SH-SY5Y (cell line): ENCODE results near the gene CDO1.

ENCODE experiments used
- GATA2 ChIP-seq: IDR thresholded peaks from 2 replicates; pipeline ENCODE4 v1.6.1; 2011; ENCODE audit warnings: mild to moderate bottlenecking, low read depth, low read length
- GATA3 ChIP-seq: IDR thresholded peaks from 2 replicates; pipeline ENCODE4 v1.6.1; 2011; ENCODE audit warnings: low read depth, mild to moderate bottlenecking, low read length, moderate library complexity

The CDO1 gene

GRCh38 chr5:115816226-115817081 lies at the start of gene CDO1:
CDO1 (minus strand) TSS chr5:115816659; CDS start chr5:115816397, 262 bp downstream.
- TF ChIP-seq GATA3 (no peak), GATA2 (peak; percentile 38)

- TF ChIP-seq GATA3 (no peak), GATA2 (no peak)
Observed at GRCh38 chr5:115859378-115859777, 42.9 kb upstream of the CDO1 start.

DNA sequence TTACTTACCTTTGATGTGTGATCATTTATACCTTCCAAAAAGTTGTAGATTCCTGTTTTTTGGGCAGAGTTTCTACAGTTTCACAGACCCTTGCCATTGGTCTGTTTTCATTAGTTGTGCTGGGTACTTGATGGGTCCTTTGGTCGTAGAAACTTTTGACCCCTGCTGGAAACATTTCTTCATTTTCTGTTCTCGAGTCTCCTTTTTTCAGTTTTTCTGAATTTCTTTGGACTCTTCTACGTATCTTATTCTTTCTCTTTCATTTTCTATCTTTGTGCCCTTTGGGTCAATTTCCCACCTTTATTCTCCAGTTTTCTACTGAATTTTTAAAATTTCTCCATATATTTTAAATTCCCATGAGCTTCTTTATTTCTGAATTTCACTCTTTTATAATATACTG lies 41.9 kb upstream of the CDO1 start:
- TF ChIP-seq GATA3 (no peak), GATA2 (no peak)

GRCh38 chr5:115857626-115858349 lies 41.3 kb upstream of the CDO1 start:
- no peak for TF ChIP-seq GATA3

DNA sequence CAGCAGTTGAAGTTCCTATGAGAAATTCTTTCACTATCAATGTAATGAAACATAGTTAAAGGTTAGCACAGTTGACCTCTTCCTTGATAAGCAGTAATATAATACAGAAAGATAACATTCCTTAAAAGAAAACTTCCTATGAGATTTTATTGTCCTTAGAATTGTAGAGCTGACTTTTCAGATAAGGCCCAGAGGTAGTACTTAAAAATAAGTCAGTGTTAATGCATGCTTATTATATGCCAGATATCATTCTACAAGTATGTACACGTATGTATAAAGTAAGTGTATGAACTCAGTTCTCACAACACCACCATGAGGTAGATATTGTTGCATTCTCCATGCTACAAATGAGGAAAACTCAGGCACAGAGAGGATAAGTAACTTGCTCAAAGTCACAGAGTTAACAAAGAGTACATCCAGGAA lies 40.6 kb upstream of the CDO1 start:
- TF ChIP-seq GATA3 (no peak), GATA2 (no peak)

DNA sequence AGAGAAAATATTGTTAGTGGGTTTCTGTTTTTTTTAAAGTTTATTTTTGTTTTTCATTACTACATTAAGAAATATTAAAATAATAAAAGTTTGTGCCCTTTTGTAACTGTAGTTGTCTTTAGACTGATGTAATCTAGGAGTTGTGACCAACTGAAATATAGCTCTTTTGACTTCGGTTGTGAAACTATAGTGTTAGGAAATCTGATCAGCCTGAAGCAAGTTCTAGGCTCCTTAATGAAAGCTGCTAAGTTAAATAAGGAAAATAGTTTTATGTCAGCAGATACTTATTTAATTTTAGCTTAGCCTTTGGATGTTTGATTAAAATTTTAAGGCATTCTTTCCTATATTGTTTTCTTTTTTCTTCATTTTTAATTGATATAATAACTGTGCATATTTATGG lies 39.5 kb upstream of the CDO1 start:
- no peak for TF ChIP-seq GATA3
- TF ChIP-seq GATA2: no peak

DNA sequence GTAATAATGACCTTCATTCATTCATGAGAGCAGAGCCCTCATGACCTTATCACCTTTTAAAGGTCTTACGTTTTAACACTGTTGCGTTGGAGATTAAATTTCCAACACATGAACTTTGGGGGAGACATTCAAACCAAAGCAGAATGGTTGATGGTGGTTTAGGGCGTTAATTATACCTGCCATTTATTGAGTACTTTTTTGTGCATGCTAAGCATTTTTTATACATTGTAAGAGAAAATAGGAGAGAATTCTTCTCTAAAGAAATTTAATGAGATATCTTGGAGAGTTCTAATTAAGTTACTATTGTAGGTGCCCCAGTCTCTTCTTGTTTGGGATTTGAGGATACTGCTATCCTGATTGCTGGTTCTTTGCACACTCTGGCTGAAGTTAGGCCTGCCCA lies 37.7 kb upstream of the CDO1 start:
- no peak for TF ChIP-seq GATA2
- TF ChIP-seq GATA3: no peak

- no peak for TF ChIP-seq GATA2
- TF ChIP-seq GATA3: no peak
Observed at GRCh38 chr5:115850744-115851416, 34.4 kb upstream of the CDO1 start.

- TF ChIP-seq GATA2: no peak
- TF ChIP-seq GATA3: no peak
Observed at GRCh38 chr5:115849258-115849798, 32.9 kb upstream of the CDO1 start.

- TF ChIP-seq GATA2: no peak
- TF ChIP-seq GATA3: no peak
Observed at GRCh38 chr5:115847290-115847689, 30.8 kb upstream of the CDO1 start.

- TF ChIP-seq GATA2: no peak
- TF ChIP-seq GATA3: no peak
Observed at GRCh38 chr5:115844321-115844817, 27.9 kb upstream of the CDO1 start.

- TF ChIP-seq GATA2: no peak
- no peak for TF ChIP-seq GATA3
Observed at GRCh38 chr5:115843444-115844130, 27.1 kb upstream of the CDO1 start.

GRCh38 chr5:115842952-115843351 lies 26.5 kb upstream of the CDO1 start:
- no peak for TF ChIP-seq GATA3
- TF ChIP-seq GATA2: no peak
